HepG2 (cell line): ENCODE results near the gene CYP19A1. TPM values are rescaled to one million over a fixed set of nuclear protein-coding genes. Genes with fewer than 3 reads are reported as not detected.

Experiments
- CBX5 ChIP-seq: sonication (generic); formaldehyde crosslinking; IDR thresholded peaks from 2 replicates; pipeline ENCODE4 v1.4.0; 2020; ENCODE audit warnings: missing genetic modification reagents, borderline replicate concordance
- CC2D1A ChIP-seq: sonication (generic); formaldehyde crosslinking; IDR thresholded peaks from 2 replicates; pipeline ENCODE4 v1.8.1; 2023; ENCODE audit warnings: mild to moderate bottlenecking, missing genetic modification reagents
- DMAP1 ChIP-seq: IDR thresholded peaks from 2 replicates; pipeline ENCODE4 v1.6.1; 2016
- GFI1 ChIP-seq: sonication (generic); formaldehyde crosslinking; IDR thresholded peaks from 2 replicates; pipeline ENCODE4 v1.5.0; 2020; ENCODE audit warnings: missing genetic modification reagents, mild to moderate bottlenecking, borderline replicate concordance
- HCFC1 ChIP-seq: fragments of 150-350 bp; IDR thresholded peaks from 2 replicates; pipeline ENCODE4 v1.6.1; 2014; ENCODE audit warnings: low read depth, low read length
- HOXA3 ChIP-seq: sonication (generic); formaldehyde crosslinking; IDR thresholded peaks from 2 replicates; pipeline ENCODE4 v1.5.0; 2020; ENCODE audit warnings: missing genetic modification reagents
- KLF12 ChIP-seq: sonication (generic); formaldehyde crosslinking; IDR thresholded peaks from 2 replicates; pipeline ENCODE4 v1.4.0; 2020; ENCODE audit warnings: missing genetic modification reagents, borderline replicate concordance
- MAFK ChIP-seq, 2 experiments: IDR thresholded peaks in 1 of 2; conservative IDR thresholded peaks in 1 of 2; 2 replicates each; pipeline ENCODE4 v1.6.1; 2011; ENCODE audit warnings: improper control_type of control experiment in 2 of 2, low read length in 2 of 2
- NFIB ChIP-seq: sonication (generic); formaldehyde crosslinking; IDR thresholded peaks from 2 replicates; pipeline ENCODE4 v1.9.0; 2021; ENCODE audit warnings: missing genetic modification reagents, mild to moderate bottlenecking, borderline replicate concordance
- RCOR2 ChIP-seq: IDR thresholded peaks from 2 replicates; pipeline ENCODE4 v1.6.1; 2016; ENCODE audit warnings: missing biosample characterization, missing genetic modification reagents
- SALL1 ChIP-seq: sonication (generic); formaldehyde crosslinking; IDR thresholded peaks from 2 replicates; pipeline ENCODE4 v1.8.0; 2022; ENCODE audit warnings: mild to moderate bottlenecking, missing genetic modification reagents
- SIN3B ChIP-seq: fragments of 150-350 bp; IDR thresholded peaks from 2 replicates; pipeline ENCODE4 v1.6.1; 2014; ENCODE audit warnings: low read length
- SOX5 ChIP-seq: IDR thresholded peaks from 2 replicates; pipeline ENCODE4 v1.6.1; 2016; ENCODE audit warnings: borderline replicate concordance
- SP2 ChIP-seq: sonication (generic); formaldehyde crosslinking; IDR thresholded peaks from 2 replicates; pipeline ENCODE4 v1.5.1; 2020; ENCODE audit warnings: mild to moderate bottlenecking, missing genetic modification reagents
- SRSF4 ChIP-seq: fragments of 200-400 bp; formaldehyde crosslinking; IDR thresholded peaks from one replicate; pipeline ENCODE4 v1.6.1; 2018; ENCODE audit warnings: mild to moderate bottlenecking, low read depth, low read length, moderate library complexity; ENCODE audit not compliant: poor library complexity, severe bottlenecking
- STAT5B ChIP-seq: sonication (generic); formaldehyde crosslinking; IDR thresholded peaks from 2 replicates; pipeline ENCODE4 v1.4.0; 2020; ENCODE audit warnings: missing genetic modification reagents
- U2AF2 ChIP-seq: fragments of 200-400 bp; formaldehyde crosslinking; IDR thresholded peaks from 2 replicates; pipeline ENCODE4 v1.6.1; 2017; ENCODE audit warnings: low read depth, mild to moderate bottlenecking, low read length
- ZBTB1 ChIP-seq: sonication (generic); formaldehyde crosslinking; IDR thresholded peaks from 2 replicates; pipeline ENCODE4 v1.4.0; 2020; ENCODE audit warnings: missing genetic modification reagents, borderline replicate concordance
- ZNF143 ChIP-seq: sonication (generic); formaldehyde crosslinking; IDR thresholded peaks from 2 replicates; pipeline ENCODE4 v1.4.0; 2020; ENCODE audit warnings: missing genetic modification reagents
- ZNF772 ChIP-seq: sonication (generic); formaldehyde crosslinking; IDR thresholded peaks from 2 replicates; pipeline ENCODE4 v1.5.0; 2020; ENCODE audit warnings: mild to moderate bottlenecking, missing genetic modification reagents
- ZNF790 ChIP-seq: sonication (generic); formaldehyde crosslinking; IDR thresholded peaks from 2 replicates; pipeline ENCODE4 v1.8.0; 2022; ENCODE audit warnings: missing genetic modification reagents, mild to moderate bottlenecking, borderline replicate concordance
- ZUFSP ChIP-seq: sonication (generic); formaldehyde crosslinking; IDR thresholded peaks from 2 replicates; pipeline ENCODE4 v1.9.0; 2021; ENCODE audit warnings: missing genetic modification reagents, mild to moderate bottlenecking, borderline replicate concordance
- polyA plus RNA-seq, 8 experiments: library from polyadenylated mRNA; depleted of rRNA in 3 of 8; stranded (reverse) in 7 of 8; unstranded in 1 of 8; fragments of >200 nt; fragmentation: Illumina TruSeq in 4 of 8; extraction: Trizol in 4 of 8; gene quantifications; 2 replicates each; pipeline versions ENCODE4 v1.2.1 to v1.2.3, GENCODE V29; 2011 to 2016; ENCODE audit warnings: low read depth in 4 of 8, missing spikeins in 1 of 8, mixed read lengths in 1 of 8; ENCODE audit not compliant: insufficient read depth in 1 of 8
- total RNA-seq, 5 experiments: library from RNA; depleted of rRNA; stranded (reverse); fragments of >200 nt; fragmentation: Illumina TruSeq; extraction: Trizol; gene quantifications; 2 replicates each; pipeline ENCODE4 v1.2.3, GENCODE V29; 2016; ENCODE audit warnings: low read depth in 1 of 5
- TF ChIP-seq, protein P1 (sequence below): IDR thresholded peaks from 2 replicates; pipeline ENCODE4 v1.6.1; 2016
- TF ChIP-seq, protein P2 (sequence below): sonication (generic); formaldehyde crosslinking; IDR thresholded peaks from 2 replicates; pipeline ENCODE4; 2020; ENCODE audit warnings: missing genetic modification reagents, mild to moderate bottlenecking, borderline replicate concordance
- TF ChIP-seq, protein P3 (sequence below): sonication (generic); IDR thresholded peaks from 2 replicates; pipeline ENCODE4 v1.6.1; 2016; ENCODE audit warnings: low read depth, borderline replicate concordance

Gene CYP19A1
- total and polyA plus RNA-seq, 2 of the 13 experiments (the other 11 are each of a cell fraction or from before 2014, with no cell fraction given) = 10.9 to 23.0 TPM

- TF ChIP-seq KLF12 (CRISPR knock-in tag) (peak; percentile 66; the same call in 1 of the 2 replicates), DMAP1 (CRISPR knock-in tag) (no peak), SALL1 (peak; percentile 69), MAFK (conservative IDR thresholded peaks at IDR 0.05 in 1 of 2, IDR thresholded peaks at IDR 0.05 in 1 of 2; ENCODE audit: low read length in 2 of 2) (no peak), SOX5 (CRISPR knock-in tag) (peak; percentile 26; the same call in 1 of the 2 replicates), NFIB (no peak), ZNF772 (no peak), U2AF2 (no peak), ZNF143 (CRISPR knock-in tag) (no peak), GFI1 (no peak; the same call in 1 of the 2 replicates), HCFC1 (no peak), SIN3B (no peak), CC2D1A (no peak), STAT5B (CRISPR knock-in tag) (no peak), SP2 (CRISPR knock-in tag) (no peak), ZUFSP (CRISPR knock-in tag) (no peak), RCOR2 (CRISPR knock-in tag) (peak; percentile 62; the same call in 1 of the 2 replicates), HOXA3 (CRISPR knock-in tag) (peak; percentile 73), SRSF4 (no peak), CBX5 (no peak), ZBTB1 (CRISPR knock-in tag) (no peak), ZNF790 (CRISPR knock-in tag) (no peak)
- TF ChIP-seq, protein P1, sequence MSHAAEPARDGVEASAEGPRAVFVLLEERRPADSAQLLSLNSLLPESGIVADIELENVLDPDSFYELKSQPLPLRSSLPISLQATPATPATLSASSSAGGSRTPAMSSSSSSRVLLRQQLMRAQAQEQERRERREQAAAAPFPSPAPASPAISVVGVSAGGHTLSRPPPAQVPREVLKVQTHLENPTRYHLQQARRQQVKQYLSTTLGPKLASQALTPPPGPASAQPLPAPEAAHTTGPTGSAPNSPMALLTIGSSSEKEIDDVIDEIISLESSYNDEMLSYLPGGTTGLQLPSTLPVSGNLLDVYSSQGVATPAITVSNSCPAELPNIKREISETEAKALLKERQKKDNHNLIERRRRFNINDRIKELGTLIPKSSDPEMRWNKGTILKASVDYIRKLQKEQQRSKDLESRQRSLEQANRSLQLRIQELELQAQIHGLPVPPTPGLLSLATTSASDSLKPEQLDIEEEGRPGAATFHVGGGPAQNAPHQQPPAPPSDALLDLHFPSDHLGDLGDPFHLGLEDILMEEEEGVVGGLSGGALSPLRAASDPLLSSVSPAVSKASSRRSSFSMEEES (CRISPR knock-in tag) = peak; percentile 60
- TF ChIP-seq, protein P2, sequence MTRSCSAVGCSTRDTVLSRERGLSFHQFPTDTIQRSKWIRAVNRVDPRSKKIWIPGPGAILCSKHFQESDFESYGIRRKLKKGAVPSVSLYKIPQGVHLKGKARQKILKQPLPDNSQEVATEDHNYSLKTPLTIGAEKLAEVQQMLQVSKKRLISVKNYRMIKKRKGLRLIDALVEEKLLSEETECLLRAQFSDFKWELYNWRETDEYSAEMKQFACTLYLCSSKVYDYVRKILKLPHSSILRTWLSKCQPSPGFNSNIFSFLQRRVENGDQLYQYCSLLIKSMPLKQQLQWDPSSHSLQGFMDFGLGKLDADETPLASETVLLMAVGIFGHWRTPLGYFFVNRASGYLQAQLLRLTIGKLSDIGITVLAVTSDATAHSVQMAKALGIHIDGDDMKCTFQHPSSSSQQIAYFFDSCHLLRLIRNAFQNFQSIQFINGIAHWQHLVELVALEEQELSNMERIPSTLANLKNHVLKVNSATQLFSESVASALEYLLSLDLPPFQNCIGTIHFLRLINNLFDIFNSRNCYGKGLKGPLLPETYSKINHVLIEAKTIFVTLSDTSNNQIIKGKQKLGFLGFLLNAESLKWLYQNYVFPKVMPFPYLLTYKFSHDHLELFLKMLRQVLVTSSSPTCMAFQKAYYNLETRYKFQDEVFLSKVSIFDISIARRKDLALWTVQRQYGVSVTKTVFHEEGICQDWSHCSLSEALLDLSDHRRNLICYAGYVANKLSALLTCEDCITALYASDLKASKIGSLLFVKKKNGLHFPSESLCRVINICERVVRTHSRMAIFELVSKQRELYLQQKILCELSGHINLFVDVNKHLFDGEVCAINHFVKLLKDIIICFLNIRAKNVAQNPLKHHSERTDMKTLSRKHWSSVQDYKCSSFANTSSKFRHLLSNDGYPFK (CRISPR knock-in tag) = no peak
- TF ChIP-seq, protein P3, sequence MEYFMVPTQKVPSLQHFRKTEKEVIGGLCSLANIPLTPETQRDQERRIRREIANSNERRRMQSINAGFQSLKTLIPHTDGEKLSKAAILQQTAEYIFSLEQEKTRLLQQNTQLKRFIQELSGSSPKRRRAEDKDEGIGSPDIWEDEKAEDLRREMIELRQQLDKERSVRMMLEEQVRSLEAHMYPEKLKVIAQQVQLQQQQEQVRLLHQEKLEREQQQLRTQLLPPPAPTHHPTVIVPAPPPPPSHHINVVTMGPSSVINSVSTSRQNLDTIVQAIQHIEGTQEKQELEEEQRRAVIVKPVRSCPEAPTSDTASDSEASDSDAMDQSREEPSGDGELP = no peak
These were observed 19.8 kb downstream of the CYP19A1 start (continued) for GRCh38 chr15:51318382-51319150.
